Measurements from ENCODE around the gene EFHC2.
"Not testable (repeated sequence)": the region's sequence is repeated elsewhere in the genome, so short reads cannot be mapped to it uniquely, and the experiment has no call there.

The EFHC2 gene

GRCh38 chrX:44227991-44228390, 115.5 kb downstream of the EFHC2 start:
- no peak for DNase-seq

GRCh38 chrX:44225667-44226066, 117.8 kb downstream of the EFHC2 start:
- DNase-seq, result no peak

DNA sequence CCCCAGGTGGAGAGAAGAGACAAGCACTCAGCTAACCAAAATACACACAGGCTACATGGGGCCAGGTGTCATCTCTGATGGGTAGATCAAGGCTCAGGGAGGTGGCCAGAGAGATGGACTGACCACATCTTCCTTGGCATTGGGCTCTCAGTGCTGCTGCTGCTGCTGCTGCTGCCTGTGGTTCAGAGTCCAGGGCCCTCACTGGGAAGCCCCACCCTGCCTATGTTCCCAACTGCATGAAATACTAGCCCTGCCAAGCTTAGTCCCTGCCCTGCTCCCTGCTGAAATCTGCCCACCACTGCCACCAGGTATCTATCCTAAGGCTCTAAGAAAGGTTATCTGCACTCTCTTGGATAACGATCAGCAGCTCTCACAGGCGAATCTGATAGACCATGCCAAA, 118.7 kb downstream of the EFHC2 start:
- DNase-seq, result no peak

DNA sequence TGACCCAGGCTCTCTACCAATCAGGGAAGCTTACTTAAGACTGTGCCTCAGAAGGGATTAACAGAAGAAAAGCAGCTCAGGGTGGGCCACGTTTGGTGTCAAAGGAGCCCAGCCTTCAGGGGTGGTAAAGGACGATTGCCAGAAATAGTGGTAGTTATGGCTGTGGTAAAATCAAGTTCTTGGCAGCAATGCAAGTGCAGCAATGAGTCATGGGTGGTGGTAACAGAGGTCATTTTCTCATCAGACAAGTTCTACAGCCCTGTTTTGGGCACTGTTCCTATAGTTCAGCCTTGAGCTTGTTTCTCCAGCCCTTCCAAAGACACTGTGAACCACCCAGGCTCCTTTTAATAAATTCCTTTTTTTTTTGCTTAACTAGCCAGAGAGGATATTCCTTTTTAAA, 120.3 kb downstream of the EFHC2 start:
- no peak for DNase-seq

- DNase-seq, result no peak
Observed at GRCh38 chrX:44218465-44218864, 125.0 kb downstream of the EFHC2 start.

- DNase-seq, result no peak
Observed at GRCh38 chrX:44216171-44216570, 127.3 kb downstream of the EFHC2 start.

- no peak for DNase-seq
Observed at GRCh38 chrX:44203791-44204190, 139.7 kb downstream of the EFHC2 start.

- no peak for DNase-seq
Observed at GRCh38 chrX:44202596-44202995, 140.9 kb downstream of the EFHC2 start.

GRCh38 chrX:44189116-44189515, 154.4 kb downstream of the EFHC2 start:
- no peak for DNase-seq

DNA sequence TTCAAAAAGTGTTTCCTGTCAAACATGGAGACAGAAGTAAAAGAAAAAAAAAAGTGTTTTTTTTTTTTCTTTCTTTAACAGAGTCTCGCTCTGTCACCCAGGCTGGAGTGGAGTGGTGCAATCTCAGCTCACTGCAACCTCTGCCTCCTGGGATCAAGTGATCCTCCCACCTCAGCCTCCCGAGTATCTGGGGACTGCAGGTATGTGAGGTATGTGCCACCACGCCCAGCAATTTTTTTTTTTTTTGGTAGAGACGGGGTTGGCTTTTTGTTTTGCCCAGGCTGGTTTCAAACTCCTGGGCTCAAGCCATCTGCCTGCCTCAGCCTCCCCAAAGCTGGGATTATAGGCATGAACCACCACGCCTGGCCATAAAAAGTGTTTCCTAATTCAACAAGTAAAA, 155.6 kb downstream of the EFHC2 start:
- not testable (repeated sequence) for DNase-seq

- DNase-seq, result no peak
Observed at GRCh38 chrX:44183329-44183728, 160.1 kb downstream of the EFHC2 start.

DNA sequence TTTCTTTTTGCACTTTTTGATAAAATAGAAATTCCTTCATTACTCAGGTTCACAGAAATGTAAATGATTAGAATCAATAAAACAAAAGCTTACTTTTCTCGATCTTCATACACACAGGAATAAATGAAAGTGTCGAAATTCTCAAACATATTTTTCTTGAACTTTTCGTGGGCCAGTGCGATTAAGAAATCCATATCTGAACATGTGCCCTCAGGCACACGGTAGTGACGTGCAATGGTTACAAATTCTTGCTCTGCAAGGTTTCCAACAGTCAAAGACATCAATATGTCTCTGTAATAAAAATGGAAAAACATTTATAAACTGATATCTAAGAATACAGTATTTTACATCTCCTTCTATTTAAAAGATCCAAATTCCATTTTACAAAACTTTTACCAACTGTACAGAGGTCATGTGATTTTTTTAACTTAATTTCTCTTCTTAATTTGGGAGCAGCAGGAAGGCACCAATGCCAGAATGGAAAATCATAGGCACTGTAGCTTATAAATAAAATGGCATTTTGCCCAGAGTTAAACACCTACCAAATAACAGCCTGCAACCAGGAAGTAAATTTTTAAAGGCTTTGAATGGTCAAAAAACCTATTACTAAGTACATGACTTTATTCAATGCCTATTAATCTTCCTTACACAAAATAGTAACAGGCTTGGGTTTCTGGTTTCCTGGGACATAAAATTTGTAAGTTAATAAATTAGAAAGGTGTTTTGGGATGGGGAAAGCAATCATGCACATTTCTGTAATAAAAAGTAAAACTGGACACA, 165.0 kb downstream of the EFHC2 start:
- no peak for DNase-seq

- DNase-seq, result no peak
Observed at GRCh38 chrX:44175455-44175854, 168.0 kb downstream of the EFHC2 start.

DNA sequence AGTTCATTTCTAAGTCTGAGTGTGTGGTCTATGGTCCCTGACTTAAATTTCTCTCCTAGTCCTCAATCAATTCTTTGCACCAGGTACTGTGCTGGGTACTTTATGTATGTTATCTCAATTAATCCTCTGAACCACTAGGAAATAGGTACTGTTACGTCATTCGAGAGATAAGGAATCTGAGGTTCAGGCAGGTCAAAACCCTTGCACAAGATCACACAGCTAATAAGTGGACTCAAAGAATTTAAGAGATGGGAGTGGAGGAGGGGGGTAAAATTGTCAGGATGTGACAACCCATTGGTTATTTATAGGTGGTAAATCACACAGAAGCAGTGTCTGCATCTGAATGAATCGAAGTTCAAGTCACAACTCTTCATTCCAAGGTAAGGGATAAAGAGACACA, 169.4 kb downstream of the EFHC2 start:
- DNase-seq, result no peak

DNA sequence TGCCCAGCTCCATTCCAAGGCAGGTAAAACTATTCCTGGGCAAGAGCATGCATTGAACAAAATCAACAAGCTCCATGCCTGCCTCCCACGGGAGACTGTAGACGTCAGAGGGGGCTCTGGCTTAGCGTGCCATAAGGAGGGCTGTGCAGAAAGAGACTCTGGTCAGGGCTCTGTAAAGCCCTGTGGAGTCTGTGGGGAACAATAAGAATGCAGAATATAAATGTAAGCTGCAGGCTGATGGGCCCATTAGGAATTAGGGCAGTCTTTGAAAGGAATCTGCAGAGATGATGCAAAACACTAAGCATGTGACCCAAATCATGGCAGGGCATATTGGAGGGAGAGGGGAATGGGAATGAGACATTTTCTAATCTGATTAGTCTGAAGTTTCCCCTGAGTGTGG, 170.3 kb downstream of the EFHC2 start:
- no peak for DNase-seq

DNA sequence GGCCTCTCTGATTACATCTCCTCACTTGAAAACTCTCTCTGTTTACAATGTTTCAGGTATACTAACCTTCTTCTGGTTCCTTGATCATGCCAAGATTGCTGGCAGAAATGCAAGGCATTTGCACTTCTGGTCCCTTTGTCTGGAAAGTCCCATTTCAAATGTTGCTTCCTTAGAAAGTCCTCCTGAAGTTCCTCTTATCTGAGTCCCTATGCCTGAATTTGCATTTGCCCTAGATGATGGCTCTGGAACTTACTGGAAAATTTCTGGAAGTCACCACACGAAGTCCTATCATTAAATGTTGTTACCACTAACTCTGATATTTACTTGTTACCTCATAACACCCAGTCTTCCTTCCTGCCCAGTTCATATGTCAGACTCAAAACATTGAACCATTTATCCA, 176.4 kb downstream of the EFHC2 start:
- DNase-seq, result no peak

DNA sequence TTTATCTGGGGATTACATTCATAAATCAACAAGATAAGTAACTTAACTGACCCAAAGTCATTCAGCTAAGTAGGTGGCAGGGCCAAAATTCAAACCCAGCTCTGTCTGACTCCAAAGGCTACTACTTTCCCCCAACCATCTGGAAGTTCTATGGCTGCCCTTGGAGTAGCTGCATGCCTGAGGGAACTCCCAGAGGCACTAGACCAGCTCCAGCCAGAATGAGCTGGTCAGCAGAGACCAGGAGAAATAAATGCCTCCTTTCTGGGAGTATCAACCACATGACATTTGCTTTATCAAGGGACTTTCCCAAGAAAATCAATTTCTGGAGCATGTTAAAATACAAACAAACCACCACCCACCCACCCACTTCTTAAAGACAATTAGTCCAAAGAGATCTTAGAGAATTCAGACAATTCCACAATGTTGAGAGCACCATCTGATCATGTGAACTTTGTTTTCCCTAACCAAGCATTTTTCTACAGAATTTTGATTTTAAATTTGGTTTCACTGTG, 180.5 kb downstream of the EFHC2 start:
- no peak for DNase-seq

GRCh38 chrX:44157858-44158257, 185.6 kb downstream of the EFHC2 start:
- no peak for DNase-seq

DNA sequence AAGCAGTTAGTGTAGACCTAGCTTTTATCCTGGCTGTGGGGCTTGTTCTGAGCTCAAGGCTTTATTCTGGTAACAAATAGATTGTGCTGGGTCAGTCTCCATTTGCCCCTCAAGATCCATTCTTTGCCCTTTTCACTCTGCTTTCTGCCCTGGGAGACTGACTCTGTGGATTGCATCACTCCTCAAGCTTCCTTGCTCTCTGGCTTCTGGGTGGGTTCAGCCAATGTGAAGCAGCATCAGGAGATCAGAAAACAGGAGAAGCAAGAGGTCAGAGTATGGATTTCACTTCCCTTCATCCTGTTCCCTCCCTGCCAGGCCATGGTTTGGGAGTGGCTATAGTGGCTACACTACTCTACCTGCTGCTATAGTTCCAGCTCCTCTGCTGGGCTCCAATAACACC, 186.2 kb downstream of the EFHC2 start:
- DNase-seq, result no peak

DNA sequence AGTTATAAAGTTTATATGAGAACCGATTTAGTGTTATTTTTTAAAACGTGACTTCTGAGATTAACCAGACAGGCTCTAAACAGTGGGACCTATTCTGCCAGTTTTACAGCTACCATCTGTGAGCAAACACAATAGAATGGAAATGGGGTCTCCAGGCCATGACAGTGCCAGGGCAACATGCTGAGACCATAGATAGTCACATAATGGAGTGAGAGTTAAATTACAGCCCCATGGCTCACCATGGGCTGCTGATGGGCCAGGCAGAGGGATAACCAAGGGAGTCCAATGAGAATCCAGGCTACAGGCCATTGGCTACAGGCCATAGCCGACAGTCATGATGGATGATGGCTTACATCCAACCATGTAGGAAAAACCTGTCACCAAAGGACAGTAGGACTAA, 186.7 kb downstream of the EFHC2 start:
- no peak for DNase-seq

DNA sequence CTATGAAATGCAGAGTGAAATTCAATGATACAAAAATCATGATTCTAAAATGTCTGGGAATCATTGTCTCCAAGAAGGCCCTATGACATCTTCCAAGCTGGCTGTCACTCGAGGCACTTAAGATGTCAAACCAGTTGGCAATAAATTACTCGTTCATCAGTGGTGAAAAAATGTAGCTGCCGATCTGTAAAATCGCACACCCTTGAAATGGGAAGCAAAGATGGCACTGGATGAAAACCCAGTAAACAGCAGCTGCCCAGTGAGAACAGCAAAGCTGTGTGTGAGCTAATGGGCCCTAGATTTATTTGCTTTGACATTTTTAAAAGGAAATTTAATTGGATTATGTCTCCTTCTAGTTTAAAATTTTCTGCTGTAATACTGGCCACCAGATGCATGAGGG, 188.3 kb downstream of the EFHC2 start:
- DNase-seq, result no peak

GRCh38 chrX:44152852-44153251, 190.6 kb downstream of the EFHC2 start:
- no peak for DNase-seq

DNA sequence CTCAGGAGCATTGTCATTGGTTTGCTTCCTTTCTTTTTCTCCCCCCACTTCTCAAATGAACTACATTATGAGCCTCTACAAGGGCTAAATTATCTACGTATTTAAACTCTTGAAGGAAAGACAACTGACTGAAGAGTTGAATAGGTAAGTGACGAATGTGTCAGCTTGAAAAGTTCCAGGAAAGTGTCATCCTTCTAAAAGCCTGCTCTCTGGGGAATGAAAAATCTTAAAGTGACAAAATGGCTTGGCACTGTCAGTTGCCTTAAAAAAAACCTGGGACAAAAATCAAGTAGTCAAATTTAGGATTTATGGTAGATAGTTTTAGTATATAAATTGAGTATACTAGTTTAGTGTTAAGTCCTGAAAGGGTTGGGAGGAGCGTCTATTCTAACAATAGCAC, 196.3 kb downstream of the EFHC2 start:
- no peak for DNase-seq

GRCh38 chrX:44144177-44144945, 199.1 kb downstream of the EFHC2 start:
- no peak for DNase-seq

All from activated CD4-positive, CD25-positive, alpha-beta regulatory T cell treated with anti-CD3 and anti-CD28 coated beads, Interleukin-2, amount 50 U/mL, for 72 hours (primary cell).